GM19328 (cell line): ENCODE data around the gene PLCG2.

Experiments
- ATAC-seq: cut with Tn5 transposase; IDR thresholded peaks from one replicate; pipeline ENCODE4 v1.9.1; 2021; ENCODE audit warnings: mild to moderate bottlenecking, moderate library complexity; ENCODE audit not compliant: unreplicated experiment

Gene PLCG2

GRCh38 chr16:81841722-81842121 is 62.6 kb downstream of the PLCG2 start:
- ATAC-seq: peak; percentile 59

- ATAC-seq: no peak
Measured at GRCh38 chr16:81842564-81843242, 63.6 kb downstream of the PLCG2 start.

DNA sequence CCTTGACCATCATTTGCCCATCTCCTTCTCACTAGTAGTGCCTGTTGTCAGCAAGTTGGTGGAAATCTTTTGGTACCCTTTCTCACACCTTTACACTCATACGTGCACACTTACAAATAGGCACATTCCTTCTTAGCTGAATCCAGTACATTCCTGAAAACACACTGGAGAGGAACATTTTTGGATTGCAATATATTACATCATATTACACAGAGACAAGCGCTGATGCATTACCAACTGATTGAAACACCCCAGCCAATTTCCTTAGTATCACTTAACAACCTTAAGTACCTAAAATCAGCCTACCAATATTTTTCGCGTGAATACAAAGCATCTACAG is 64.1 kb downstream of the PLCG2 start:
- ATAC-seq: no peak

DNA sequence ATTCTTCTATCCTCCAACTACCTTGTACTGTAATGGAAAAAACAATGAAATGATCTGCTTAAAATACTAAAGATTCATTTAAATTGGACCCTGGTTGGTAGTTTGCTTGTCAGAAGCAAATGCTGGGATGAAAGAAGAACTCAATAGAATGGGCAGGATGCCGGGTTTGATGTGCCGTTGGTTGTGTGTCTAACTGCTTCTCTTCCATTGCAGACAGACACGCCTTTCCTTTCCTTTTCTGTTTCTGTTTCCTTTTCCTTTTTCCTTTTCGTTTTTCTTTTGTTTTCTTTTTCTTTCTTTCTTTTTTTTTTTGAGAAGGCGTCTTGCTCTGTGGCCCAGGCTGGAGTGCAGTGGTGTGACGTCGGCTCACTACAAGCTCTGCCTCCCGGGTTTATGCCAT is 64.6 kb downstream of the PLCG2 start:
- no peak for ATAC-seq

DNA sequence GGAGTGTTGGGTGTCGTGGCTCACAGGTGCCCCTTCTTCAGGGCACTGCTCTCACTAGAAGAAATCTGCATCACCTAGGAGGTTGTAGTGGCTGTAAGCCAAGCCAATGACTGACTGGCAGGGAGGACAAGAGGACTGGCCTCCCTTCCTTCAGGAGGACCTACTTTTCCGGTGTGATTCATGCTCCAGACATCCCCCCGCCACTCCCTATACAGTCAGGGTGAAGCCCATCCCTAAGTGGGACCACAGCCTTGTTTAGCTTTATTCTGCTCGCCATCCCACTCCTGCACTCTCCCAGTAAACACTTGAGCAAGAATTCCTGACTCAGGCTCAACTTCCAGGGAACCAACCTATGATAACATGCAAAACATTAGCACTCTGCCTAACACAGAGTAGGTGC is 67.0 kb downstream of the PLCG2 start:
- ATAC-seq: no peak

DNA sequence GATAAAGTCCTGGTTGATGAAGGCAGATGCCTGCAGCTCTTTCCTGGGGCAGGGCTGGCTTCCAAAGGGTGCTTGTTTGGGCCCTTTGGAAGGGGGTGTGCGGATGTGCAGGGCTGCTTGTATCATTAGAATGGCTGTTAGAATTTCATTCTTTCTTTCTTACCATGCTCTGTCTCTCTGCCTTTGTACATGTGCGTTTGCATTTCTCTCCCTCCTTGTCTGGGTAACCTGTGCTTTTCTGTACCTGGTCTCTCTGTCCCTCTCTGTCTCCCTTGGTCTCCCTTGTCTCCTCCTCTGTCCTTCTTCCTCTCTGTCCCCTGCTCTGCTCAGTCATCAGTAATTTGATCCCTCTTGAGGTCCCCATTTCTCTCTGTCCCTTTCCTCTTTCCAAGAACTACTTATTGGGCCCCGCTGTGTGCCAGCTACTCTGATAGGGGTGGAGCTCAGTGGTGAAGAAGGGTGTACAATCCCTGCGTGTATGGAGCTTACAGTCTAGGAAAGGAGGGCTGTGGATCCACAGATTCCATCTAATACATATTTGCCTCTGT is 69.3 kb downstream of the PLCG2 start:
- ATAC-seq: no peak

- no peak for ATAC-seq
Measured at GRCh38 chr16:81850197-81850944, 71.3 kb downstream of the PLCG2 start.

- no peak for ATAC-seq
Measured at GRCh38 chr16:81852347-81852746, 73.3 kb downstream of the PLCG2 start.

DNA sequence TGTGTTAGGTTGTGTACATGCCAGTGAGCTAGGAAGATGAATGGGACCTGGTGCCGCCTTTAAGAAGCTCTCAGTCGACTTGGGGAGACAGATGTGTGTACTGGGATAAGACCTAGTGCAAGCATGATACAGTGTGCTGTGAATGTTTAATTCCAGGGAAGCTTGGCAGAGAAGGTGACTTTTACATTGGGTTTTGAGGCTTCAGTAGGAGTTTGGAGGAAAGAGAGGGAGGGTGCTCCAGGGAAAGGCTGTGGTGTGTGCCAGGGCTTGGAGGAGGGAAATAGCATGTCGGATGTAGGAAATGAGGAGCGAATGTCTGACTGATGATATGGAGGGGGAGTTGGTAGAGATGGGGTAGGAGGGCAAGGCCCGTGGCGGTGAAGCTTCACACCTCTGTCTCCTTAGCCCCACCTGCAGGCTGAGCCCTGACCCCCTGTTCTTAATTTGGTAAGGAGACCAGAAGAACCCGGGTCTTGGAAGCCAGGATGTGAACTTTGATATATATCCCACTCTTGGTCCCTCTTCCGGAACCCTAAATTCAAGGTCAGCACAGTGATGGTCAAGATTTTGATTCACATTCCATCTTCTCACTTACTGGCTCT is 76.6 kb downstream of the PLCG2 start:
- no peak for ATAC-seq

DNA sequence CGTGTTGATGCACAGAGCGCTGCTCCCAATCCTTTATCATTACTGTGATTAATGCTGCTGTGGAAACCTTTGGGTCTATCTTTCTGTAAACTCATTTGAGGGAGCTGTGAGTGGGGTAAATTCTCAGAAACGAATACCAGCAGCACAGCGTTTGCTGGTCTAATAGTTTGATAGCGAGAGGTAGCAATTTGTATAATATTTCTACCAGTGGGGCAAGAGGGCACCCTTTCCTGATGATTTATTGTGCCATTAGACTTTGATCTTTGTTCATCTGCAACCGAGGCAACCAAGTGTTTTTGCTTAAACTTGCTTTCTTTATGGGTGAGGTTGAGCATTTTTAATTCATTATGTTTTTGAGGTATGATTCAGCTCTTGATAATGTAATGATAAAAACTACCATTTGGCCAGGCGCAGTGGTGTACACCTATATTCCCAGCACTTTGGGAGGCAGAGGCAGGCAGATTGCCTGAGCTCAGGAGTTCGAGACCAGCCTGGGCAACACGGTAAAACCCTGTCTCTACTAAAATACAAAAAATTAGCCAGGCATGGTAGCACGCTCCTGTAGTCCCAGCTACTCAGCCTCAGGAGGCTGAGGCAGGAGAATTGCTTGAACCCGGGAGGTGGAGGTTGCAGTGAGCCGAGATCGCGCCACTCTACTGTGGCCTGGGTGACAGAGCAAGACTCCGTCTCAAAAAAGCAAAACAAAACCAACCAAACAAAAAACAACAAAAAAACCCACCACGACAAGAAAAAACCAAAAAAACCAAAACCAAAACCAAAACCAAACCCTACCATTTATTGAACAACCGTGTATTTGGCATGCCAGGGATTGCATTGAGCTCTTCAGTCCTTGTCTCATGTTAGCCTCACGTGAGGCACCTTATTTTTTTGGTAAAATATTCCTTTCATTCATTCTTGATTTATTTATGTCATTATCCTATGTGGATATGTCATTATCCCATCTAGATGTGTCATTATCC is 81.5 kb downstream of the PLCG2 start:
- no peak for ATAC-seq

- ATAC-seq: no peak
Measured at GRCh38 chr16:81861503-81861902, 82.4 kb downstream of the PLCG2 start.

DNA sequence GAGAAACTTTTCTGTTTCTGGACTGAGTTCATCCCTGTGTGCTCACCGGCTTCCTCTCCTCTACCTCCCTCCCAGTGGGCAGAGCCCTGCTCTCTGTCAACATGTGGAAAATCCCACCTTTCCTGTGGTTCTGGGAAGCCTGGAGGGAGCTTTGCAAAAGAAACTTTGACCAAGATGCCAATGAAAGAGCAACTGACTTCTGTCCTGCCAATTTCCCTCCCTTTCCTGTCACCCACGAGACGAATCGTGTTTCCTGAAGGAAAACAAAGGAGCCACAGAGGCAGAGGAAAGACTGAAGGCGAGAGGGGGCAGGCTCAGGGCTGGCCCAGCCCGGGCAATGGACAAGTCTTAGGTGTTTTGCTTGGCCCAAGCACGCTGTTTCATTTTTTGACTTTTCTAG is 82.8 kb downstream of the PLCG2 start:
- ATAC-seq: no peak

GRCh38 chr16:81863630-81864352 is 84.7 kb downstream of the PLCG2 start:
- peak; percentile 79 for ATAC-seq

DNA sequence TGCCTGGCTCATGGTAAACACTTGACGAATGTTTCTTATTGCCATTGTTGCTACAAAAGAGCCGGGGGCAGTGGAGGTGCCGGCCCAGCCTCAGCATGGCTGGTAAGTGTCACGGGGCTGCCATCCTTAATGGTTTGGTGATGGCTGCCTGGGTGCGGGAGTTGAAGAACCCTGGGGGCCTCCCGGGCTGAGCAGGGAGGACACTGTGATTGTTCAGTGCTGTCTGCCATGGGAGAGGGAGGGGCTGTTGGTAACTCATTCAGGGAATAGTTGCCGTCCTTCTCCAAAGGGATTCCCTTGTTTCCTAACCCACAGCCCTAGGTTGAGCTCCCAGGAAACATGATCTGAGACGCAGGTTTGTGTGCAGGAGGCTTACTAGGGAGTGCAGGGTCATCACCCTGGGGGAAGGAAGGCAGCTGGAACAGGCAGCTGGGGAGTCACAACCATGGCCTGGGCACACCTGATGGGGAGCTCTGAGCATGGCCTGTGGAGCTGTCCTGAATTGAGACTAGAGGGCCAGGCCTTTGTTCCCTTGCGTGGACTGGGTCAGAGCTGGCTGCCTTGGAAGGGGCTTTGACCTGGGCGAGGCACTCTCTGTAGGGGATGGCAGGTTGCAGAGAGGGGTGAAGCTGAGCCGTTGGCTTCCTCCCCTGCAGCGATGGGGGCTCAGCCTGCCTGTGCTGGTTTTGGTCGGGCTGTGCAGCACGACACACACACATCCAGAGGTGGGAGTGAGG is 85.7 kb downstream of the PLCG2 start:
- no peak for ATAC-seq

- no peak for ATAC-seq
Measured at GRCh38 chr16:81866820-81867440, 87.8 kb downstream of the PLCG2 start.

DNA sequence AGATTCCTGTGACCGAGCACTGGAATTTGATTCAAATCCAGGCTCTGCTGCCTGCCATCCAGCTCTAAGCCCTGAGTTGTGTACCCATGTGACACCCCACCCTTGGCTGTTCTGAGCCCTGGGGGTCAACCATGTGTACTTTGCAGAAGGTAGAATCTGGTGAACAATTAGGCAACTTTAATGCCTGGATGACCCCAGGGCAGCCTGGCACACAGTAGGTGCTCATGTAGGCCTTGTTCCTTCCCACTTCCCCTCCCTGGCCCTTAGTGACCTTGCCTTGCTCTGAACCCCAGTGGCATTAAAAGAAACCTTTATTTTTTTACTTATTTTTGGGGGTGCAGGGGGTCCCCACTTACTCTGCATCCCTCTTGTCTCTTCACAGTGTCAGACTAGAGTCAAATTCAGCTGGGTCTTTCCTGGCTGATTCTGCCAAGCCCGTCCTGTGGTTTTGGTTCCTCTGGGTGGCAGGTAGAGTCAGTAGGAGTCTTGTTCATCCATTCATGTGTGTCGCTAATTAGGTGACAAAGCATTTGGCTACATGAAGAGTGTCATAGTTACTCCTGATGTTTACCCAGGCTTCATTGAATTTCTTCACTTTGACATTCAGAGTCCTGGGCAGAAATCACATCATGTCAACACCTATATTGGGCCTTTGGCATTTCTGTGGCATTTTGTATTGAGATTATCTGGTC is 89.1 kb downstream of the PLCG2 start:
- no peak for ATAC-seq

DNA sequence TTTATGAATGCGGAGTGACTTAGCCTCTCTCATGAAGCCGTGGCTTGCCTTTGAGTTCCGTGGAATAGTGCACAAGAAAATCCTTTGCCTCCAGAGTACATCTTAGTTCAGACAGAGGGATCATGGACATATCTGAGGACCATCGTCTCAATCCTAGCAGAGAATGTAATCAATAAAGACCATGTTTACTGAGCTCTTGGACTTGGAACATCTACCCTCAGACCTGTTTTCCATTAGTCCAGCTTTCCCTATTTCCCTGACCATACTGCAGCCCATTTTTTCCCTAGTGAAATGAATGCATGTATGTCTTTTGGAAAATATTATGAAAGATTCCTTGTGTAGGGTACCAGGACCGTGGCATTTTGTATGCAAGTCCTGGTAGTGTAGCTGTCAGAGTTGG is 90.2 kb downstream of the PLCG2 start:
- ATAC-seq: no peak

DNA sequence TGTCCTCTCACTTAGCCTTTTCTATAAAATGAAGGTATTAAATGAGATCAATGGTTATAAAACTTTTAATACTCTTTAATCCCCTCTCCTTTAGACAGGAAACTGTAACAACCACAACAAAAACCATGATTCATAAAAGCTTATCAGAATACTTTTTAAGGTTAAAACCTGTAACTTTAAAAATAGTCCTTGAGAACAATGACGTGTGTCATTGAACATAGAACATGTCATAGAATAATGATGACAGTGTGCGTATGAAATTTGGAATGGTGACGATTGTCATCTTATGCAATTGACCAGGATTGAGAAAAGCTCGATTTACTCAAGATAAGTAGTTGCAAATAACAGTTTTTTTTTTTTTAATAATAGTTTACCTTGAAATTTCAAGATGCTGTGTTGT is 94.1 kb downstream of the PLCG2 start:
- no peak for ATAC-seq
